ENCODE data around the gene ZSWIM1. TPM values are rescaled to one million over a fixed set of nuclear protein-coding genes. Genes with fewer than 3 reads are reported as not detected.

The ZSWIM1 gene
- total RNA-seq, 1 experiment from 2014 or later, result 13.0 TPM

GRCh38 chr20:45861221-45862075 is 19.6 kb upstream of the ZSWIM1 start (continued):
- TF ChIP-seq ZBTB33 (IDR thresholded peaks at IDR 0.05; ENCODE audit: extremely low read depth, insufficient replicate concordance, low read length) (no peak), YY1 (IDR thresholded peaks at IDR 0.05; ENCODE audit: extremely low read depth, insufficient replicate concordance, low read depth, low read length) (no peak), ZFX (IDR thresholded peaks at IDR 0.05) (no peak), REST (IDR thresholded peaks at IDR 0.05; ENCODE audit: low read depth) (no peak), FOSL1 (IDR thresholded peaks at IDR 0.05; ENCODE audit: low read depth) (no peak), RAD21 (IDR thresholded peaks at IDR 0.05; ENCODE audit: low read depth) (no peak)

All from HCT116 (cell line).